ENCODE data around the gene PITX2.
A peak's percentile ranks its signal among the peaks of the same experiment; 100 is the strongest.

PITX2 gene

GRCh38 chr4:110632506-110633357 is 9.9 kb upstream of the PITX2 start:
- no peak for DNase-seq (ENCODE audit: low read depth)
- peak overlapping the region; percentile 40 for H3K4me3 ChIP-seq (ENCODE audit: low read length)
- no peak for TF ChIP-seq CTCF (conservative IDR thresholded peaks at IDR 0.05; ENCODE audit: low read depth, low read length)

- TF ChIP-seq CTCF (conservative IDR thresholded peaks at IDR 0.05; ENCODE audit: low read depth, low read length), result peak; percentile 84
- DNase-seq (ENCODE audit: low read depth), result peak; percentile 41
- peak overlapping the region; percentile 40 for H3K4me3 ChIP-seq (ENCODE audit: low read length)
Measured at GRCh38 chr4:110631584-110632505, 9.0 kb upstream of the PITX2 start.

- no peak for TF ChIP-seq CTCF (conservative IDR thresholded peaks at IDR 0.05; ENCODE audit: low read depth, low read length)
- no peak for DNase-seq (ENCODE audit: low read depth)
- no peak overlapping the region for H3K4me3 ChIP-seq (ENCODE audit: low read length)
Measured at GRCh38 chr4:110630688-110631402, 8.0 kb upstream of the PITX2 start.

- TF ChIP-seq CTCF (conservative IDR thresholded peaks at IDR 0.05; ENCODE audit: low read depth, low read length), result no peak
- DNase-seq (ENCODE audit: low read depth), result no peak
- H3K4me3 ChIP-seq (ENCODE audit: low read length), result no peak overlapping the region
Measured at GRCh38 chr4:110629780-110630687, 7.2 kb upstream of the PITX2 start.

- H3K4me3 ChIP-seq (ENCODE audit: low read length), result no peak overlapping the region
- DNase-seq (ENCODE audit: low read depth), result no peak
- no peak for TF ChIP-seq CTCF (conservative IDR thresholded peaks at IDR 0.05; ENCODE audit: low read depth, low read length)
Measured at GRCh38 chr4:110629214-110629754, 6.4 kb upstream of the PITX2 start.

Data from retinal pigment epithelial cell (primary cell).